Fibroblast of lung (primary cell): ENCODE data around the gene GH2.

Experiments
- EZH2 ChIP-seq: IDR thresholded peaks from 2 replicates; pipeline ENCODE4 v1.5.1; 2012; ENCODE audit warnings: low read length, control low read depth, mild to moderate bottlenecking; ENCODE audit errors: missing control alignments
- TF ChIP-seq, protein P1 (sequence below), 2 donors: IDR thresholded peaks in 1 of 2; conservative IDR thresholded peaks in 1 of 2; 1 replicate in 1 of 2; 2 replicates in 1 of 2; pipeline ENCODE4 v1.5.1; 2011 to 2012; ENCODE audit warnings: low read length in 2 of 2, control low read depth in 1 of 2, inconsistent platforms in 1 of 2, low read depth in 1 of 2, mild to moderate bottlenecking in 1 of 2

- TF ChIP-seq, protein P1, sequence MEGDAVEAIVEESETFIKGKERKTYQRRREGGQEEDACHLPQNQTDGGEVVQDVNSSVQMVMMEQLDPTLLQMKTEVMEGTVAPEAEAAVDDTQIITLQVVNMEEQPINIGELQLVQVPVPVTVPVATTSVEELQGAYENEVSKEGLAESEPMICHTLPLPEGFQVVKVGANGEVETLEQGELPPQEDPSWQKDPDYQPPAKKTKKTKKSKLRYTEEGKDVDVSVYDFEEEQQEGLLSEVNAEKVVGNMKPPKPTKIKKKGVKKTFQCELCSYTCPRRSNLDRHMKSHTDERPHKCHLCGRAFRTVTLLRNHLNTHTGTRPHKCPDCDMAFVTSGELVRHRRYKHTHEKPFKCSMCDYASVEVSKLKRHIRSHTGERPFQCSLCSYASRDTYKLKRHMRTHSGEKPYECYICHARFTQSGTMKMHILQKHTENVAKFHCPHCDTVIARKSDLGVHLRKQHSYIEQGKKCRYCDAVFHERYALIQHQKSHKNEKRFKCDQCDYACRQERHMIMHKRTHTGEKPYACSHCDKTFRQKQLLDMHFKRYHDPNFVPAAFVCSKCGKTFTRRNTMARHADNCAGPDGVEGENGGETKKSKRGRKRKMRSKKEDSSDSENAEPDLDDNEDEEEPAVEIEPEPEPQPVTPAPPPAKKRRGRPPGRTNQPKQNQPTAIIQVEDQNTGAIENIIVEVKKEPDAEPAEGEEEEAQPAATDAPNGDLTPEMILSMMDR (conservative IDR thresholded peaks at IDR 0.05 in 1 of 2, IDR thresholded peaks at IDR 0.05 in 1 of 2; ENCODE audit: low read depth in 1 of 2, low read length in 2 of 2) = no peak
- no peak for TF ChIP-seq EZH2
Observed at GRCh38 chr17:63832455-63832854, 49.3 kb downstream of the GH2 start.
